Ovary (tissue), 3 donors: ENCODE results near the gene SLITRK6.

Experiments
- POLR2A ChIP-seq: fragments of 450-650 bp; IDR thresholded peaks from one replicate; pipeline ENCODE4 v1.6.1; 2017; ENCODE audit warnings: antibody characterized with exemption, mild to moderate bottlenecking, moderate library complexity
- TF ChIP-seq, protein P1 (sequence below), 3 donors: fragments of 450-650 bp in 2 of 3; fragments of 200-600 bp in 1 of 3; IDR thresholded peaks; one replicate each; pipeline versions ENCODE4 v1.5.1 to v1.8.0; 2016 to 2022; ENCODE audit warnings: antibody characterized with exemption in 3 of 3, mild to moderate bottlenecking in 1 of 3
- donor health status: DM: no; HTN: no; CAD: no.

DNA sequence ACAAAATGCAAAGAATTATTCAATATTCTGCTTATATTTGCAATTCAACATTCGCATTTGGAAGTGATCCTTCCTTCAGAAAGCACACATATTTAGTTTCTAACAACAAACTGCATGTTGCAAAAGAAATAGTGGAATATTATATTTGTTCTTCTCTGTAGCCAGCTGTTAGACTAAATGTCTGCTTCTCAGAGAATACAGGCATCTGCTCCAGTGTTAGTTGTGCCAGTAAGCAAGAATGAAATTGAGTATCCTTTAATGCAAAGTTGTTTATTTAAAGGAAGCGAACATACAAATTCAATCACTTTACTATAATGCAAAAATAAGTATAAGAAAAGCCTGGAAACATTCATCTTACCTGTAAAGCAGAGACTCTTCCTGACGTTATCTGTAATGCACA is 663 bp downstream of the SLITRK6 start:
- TF ChIP-seq, protein P1, sequence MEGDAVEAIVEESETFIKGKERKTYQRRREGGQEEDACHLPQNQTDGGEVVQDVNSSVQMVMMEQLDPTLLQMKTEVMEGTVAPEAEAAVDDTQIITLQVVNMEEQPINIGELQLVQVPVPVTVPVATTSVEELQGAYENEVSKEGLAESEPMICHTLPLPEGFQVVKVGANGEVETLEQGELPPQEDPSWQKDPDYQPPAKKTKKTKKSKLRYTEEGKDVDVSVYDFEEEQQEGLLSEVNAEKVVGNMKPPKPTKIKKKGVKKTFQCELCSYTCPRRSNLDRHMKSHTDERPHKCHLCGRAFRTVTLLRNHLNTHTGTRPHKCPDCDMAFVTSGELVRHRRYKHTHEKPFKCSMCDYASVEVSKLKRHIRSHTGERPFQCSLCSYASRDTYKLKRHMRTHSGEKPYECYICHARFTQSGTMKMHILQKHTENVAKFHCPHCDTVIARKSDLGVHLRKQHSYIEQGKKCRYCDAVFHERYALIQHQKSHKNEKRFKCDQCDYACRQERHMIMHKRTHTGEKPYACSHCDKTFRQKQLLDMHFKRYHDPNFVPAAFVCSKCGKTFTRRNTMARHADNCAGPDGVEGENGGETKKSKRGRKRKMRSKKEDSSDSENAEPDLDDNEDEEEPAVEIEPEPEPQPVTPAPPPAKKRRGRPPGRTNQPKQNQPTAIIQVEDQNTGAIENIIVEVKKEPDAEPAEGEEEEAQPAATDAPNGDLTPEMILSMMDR (IDR thresholded peaks at IDR 0.05) = no peak
- TF ChIP-seq POLR2A = no peak
